ENCODE measurements around the gene CTAG2. TPM values are rescaled to one million over a fixed set of nuclear protein-coding genes. Genes with fewer than 3 reads are reported as not detected.

The CTAG2 gene
- total RNA-seq, 1 experiment from 2014 or later: not detected

DNA sequence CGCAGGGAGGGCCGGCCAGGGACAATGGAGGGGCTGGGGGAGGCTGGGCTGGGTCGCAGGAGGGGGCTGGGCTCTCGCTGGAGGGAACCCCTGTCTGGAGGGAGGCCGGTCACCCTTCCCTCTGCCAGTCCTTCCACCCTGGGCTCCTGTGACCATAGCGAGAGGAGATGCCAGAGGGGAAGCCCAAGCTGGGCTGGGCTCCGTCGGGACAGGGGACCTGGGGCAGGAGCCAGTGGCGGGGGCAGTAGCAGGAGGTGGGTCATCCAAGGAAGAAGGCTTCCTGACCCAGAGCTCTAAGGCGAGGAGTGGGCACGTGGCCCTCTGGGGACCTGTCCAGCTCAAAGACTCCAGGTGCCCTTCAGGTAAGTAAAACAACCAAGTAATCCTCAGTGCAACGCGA lies 51.2 kb downstream of the CTAG2 start:
- DNase-seq: no peak
- no peaks in the 10 kb centered on the region for H3K27me3 Mint-ChIP-seq (ENCODE audit: unreplicated experiment)
- H3K9me3 Mint-ChIP-seq (ENCODE audit: low read depth, unreplicated experiment): peaks cover 2% of the 10 kb centered on the region
- TF ChIP-seq, protein P1, sequence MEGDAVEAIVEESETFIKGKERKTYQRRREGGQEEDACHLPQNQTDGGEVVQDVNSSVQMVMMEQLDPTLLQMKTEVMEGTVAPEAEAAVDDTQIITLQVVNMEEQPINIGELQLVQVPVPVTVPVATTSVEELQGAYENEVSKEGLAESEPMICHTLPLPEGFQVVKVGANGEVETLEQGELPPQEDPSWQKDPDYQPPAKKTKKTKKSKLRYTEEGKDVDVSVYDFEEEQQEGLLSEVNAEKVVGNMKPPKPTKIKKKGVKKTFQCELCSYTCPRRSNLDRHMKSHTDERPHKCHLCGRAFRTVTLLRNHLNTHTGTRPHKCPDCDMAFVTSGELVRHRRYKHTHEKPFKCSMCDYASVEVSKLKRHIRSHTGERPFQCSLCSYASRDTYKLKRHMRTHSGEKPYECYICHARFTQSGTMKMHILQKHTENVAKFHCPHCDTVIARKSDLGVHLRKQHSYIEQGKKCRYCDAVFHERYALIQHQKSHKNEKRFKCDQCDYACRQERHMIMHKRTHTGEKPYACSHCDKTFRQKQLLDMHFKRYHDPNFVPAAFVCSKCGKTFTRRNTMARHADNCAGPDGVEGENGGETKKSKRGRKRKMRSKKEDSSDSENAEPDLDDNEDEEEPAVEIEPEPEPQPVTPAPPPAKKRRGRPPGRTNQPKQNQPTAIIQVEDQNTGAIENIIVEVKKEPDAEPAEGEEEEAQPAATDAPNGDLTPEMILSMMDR (IDR thresholded peaks at IDR 0.05; ENCODE audit: unreplicated experiment): no peak
- no peak overlapping the region for H3K4me3 Mint-ChIP-seq (ENCODE audit: low read depth, unreplicated experiment)
- intact Hi-C loops (cut with micrococcal nuclease; ENCODE audit: unreplicated experiment): no loop called here
- CTCF ChIA-PET: no interaction called here
- H3K27ac Mint-ChIP-seq (ENCODE audit: unreplicated experiment): no peak overlapping the region
- BruUV-seq (replicated peaks): no TSS peak
- H3K4me1 Mint-ChIP-seq (ENCODE audit: low read depth, unreplicated experiment): peaks cover 25% of the 10 kb centered on the region
- H3K36me3 Mint-ChIP-seq (ENCODE audit: insufficient read depth, unreplicated experiment): peaks cover 7% of the 10 kb centered on the region

Other genes with a start within 250 kb of the CTAG2 start
- 28.8 and 30.6 TPM in 2 replicates for gene DNASE1L1, start 244.3 kb downstream of the CTAG2 start, total RNA-seq (2022)
- 55.0 and 56.3 TPM in 2 replicates for gene TAFAZZIN, start 242.0 kb downstream of the CTAG2 start, total RNA-seq (2022)
- gene ATP6AP1, start 224.9 kb downstream of the CTAG2 start, total RNA-seq (2022): 109 and 124 TPM in 2 replicates
- 118 and 130 TPM in 2 replicates for gene GDI1, start 216.4 kb downstream of the CTAG2 start, total RNA-seq (2022)
- 87.9 and 88.9 TPM in 2 replicates for gene FAM50A, start 209.4 kb downstream of the CTAG2 start, total RNA-seq (2022)
- gene PLXNA3, start 195.3 kb downstream of the CTAG2 start, total RNA-seq (2022): 74.0 and 82.6 TPM in 2 replicates
- gene LAGE3, start 174.3 kb downstream of the CTAG2 start, total RNA-seq (2022): 25.5 and 25.6 TPM in 2 replicates
- gene UBL4A, start 167.0 kb downstream of the CTAG2 start, total RNA-seq (2022): 37.6 and 41.3 TPM in 2 replicates
- 21.5 and 27.1 TPM in 2 replicates for gene SLC10A3, start 162.9 kb downstream of the CTAG2 start, total RNA-seq (2022)
- gene FAM3A, start 137.3 kb downstream of the CTAG2 start, total RNA-seq (2022): 36.8 and 39.5 TPM in 2 replicates
- gene G6PD, start 106.7 kb downstream of the CTAG2 start, total RNA-seq (2022): 180 and 229 TPM in 2 replicates
- gene IKBKG, start 106.0 kb downstream of the CTAG2 start, total RNA-seq (2022): 39.9 and 46.3 TPM in 2 replicates
- not detected in 2 replicates for gene CTAG1A, start 68.4 kb downstream of the CTAG2 start, total RNA-seq (2022)
- not detected in 2 replicates for gene CTAG1B, start 34.3 kb downstream of the CTAG2 start, total RNA-seq (2022)
- gene GAB3, start 97.5 kb upstream of the CTAG2 start, total RNA-seq (2022): not detected in 2 replicates
- 112 and 120 TPM in 2 replicates for gene DKC1, start 109.3 kb upstream of the CTAG2 start, total RNA-seq (2022)
- gene MPP1, start 151.9 kb upstream of the CTAG2 start, total RNA-seq (2022): 1.3 TPM in 1 of 2 replicates, not detected in the other
- gene SMIM9, start 181.1 kb upstream of the CTAG2 start, total RNA-seq (2022): not detected in 2 replicates
- gene F8A1, start 232.8 kb upstream of the CTAG2 start, total RNA-seq (2022): 20.8 and 24.4 TPM in 2 replicates

Data from Calu3 (cell line).